ENCODE data around the gene SMAD4.

- TF ChIP-seq CTCF (conservative IDR thresholded peaks at IDR 0.05): no peak
- no peak for TF ChIP-seq EZH2 (IDR thresholded peaks at IDR 0.05; ENCODE audit: low read depth)
Observed at GRCh38 chr18:51006061-51006818, 23.8 kb upstream of the SMAD4 start.
